GM19372 (cell line): ENCODE data around the gene SLC22A14.
"Not testable (repeated sequence)": the region's sequence is repeated elsewhere in the genome, so short reads cannot be mapped to it uniquely, and the experiment has no call there.

Source experiments
- ATAC-seq: cut with Tn5 transposase; IDR thresholded peaks from one replicate; pipeline ENCODE4 v1.9.1; 2021; ENCODE audit warnings: mild to moderate bottlenecking, low read depth, moderate library complexity; ENCODE audit not compliant: unreplicated experiment

The SLC22A14 gene

DNA sequence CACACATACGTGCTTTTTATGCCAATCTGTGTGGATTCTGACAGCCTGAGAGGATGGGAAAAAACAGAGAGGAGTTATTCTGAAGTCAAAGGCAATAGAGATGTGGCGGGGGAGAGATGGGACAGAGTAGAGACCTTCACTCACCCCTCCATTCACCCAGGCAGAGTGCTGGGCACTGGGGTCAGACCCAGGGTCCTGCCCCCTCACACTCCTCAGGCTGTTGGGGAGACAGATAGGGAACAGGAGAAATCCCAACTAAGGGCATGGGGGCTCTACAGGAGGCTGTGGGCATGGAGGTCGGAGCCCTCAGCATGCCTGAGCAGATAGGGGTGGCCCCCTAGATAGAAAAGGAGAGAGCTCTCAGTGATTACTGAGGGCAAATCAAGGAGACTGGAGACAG, 30.3 kb downstream of the SLC22A14 start:
- ATAC-seq = no peak

DNA sequence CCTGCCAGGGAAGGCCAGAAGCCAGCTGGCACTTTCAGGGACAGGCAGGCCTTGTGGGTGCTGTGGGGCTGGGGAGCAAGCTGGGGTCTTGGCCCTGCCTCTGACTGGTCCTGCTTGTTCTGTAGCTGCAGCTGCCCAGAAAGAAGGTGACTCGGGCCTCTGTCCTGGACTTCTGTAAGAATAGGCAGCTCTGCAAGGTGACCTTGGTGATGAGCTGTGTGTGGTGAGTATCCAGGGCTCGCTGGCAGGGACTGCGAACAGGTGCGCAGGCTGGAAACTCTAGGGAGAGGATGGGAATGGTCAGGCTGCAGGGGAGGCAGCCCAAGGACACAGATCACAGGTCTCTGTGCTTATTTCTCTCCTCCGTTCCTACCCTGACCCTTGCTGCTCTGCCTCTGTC, 31.2 kb downstream of the SLC22A14 start:
- no peak for ATAC-seq

DNA sequence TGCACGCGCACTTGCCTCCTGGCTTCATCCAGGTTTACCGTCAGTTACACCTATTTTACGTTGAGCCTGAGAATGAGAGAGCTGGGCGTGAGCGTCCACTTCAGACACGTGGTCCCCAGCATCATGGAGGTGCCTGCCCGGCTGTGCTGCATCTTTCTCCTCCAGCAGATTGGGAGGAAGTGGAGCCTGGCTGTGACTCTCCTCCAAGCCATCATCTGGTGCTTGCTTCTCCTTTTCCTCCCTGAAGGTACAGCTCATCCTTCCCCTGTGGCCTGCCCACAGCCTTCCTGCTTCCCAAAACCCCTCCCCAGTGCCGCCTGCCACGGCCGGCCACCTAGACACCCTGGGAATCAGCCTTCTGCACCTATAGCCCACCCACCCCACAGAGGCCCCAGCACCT, 31.6 kb downstream of the SLC22A14 start:
- ATAC-seq = no peak

DNA sequence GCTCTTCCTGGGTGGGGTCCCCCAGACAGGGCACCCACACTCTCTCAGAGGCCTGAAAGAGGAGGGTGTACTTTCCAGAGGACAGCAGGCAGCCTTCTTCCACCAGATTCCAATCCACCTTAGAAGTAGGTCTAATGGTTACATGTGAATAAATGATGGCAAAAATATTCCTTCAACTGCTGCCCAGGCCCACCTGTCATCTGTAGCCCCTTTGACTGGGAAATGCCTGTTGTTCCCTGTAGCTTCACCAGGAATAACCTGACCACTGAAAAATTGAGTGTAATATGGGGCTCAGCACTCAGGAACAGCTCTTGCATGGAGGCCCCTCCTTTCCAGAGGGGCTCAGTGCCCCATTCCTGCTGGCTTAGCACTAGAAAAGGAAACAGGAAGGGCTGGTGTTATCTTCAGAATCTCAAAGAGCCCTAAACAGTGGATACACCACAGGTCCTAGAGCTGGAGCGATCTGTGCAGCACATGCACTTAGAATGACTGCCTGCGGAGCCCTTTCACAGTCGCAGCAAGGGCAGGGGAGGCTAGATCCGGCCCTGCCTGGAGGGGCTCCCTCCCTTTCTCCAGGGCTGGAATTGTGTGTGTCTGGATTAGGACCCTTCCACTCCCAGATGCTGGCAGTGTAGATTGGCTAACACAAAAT, 32.1 kb downstream of the SLC22A14 start:
- ATAC-seq = no peak

DNA sequence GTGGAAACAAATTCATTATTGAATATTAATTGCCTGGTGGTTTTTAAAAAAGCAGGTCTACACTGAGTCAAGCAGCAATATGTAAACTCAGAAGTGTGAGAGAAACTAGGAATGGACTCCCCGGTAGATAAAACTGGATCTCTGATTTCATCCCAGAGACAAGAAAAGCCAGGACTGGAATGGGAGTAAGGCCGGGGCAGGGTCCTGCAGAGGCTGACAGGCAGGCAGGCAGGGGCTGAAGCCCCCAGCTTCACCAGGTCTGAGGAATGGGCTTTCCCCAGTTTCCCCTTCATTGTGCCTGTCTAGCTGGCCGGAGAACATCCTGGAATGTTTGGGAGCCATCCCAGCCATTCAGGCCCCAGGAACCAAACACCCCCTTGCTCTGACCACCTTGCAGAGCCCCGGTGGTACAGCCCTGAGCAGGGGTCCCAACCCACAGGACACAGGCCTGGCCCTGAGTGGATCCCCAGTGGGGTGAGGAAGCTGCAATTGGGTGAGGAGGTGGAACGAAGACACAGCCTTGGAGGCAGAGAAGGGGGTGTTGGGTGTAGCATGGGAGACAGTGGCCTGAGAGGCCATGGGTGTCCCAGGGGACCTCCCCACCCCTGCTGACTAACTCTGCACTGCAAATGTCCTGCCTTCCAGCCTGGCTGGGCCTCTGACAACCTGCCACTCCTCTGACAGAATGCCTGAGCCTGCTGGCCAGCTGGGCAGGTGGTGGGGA, 32.8 kb downstream of the SLC22A14 start:
- ATAC-seq = no peak

DNA sequence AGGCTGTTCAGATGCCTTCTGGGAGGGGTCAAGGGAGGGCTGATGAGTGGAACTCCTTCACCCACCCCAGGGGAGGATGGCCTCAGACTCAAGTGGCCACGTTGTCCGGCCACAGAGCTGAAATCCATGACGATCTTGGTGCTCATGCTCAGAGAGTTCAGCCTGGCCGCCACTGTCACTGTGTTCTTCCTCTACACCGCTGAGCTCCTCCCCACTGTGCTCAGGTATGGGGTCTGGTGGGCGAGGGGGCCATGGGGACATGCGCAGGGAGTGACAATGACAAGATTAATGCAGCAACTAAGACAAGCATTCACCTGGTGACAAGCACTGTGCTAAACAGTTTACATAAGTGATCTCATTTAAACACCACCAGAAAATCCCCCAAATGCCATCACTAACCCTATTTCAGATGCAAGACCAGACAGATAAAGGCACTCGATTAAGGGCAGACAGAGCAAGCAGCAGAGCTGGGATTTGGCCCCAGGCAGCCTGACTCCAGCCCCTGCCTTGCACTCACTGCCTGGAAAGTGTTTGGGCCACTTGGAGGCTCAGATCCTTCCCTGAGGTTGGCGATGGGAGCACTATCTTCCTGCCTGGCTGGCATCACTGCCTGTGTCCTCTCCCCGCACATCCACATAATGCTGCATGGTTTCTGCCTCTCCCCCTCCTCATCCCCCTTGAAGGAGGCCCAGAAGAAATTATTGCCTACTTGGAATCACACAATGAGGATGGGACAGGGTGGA, 33.6 kb downstream of the SLC22A14 start:
- no peak for ATAC-seq

DNA sequence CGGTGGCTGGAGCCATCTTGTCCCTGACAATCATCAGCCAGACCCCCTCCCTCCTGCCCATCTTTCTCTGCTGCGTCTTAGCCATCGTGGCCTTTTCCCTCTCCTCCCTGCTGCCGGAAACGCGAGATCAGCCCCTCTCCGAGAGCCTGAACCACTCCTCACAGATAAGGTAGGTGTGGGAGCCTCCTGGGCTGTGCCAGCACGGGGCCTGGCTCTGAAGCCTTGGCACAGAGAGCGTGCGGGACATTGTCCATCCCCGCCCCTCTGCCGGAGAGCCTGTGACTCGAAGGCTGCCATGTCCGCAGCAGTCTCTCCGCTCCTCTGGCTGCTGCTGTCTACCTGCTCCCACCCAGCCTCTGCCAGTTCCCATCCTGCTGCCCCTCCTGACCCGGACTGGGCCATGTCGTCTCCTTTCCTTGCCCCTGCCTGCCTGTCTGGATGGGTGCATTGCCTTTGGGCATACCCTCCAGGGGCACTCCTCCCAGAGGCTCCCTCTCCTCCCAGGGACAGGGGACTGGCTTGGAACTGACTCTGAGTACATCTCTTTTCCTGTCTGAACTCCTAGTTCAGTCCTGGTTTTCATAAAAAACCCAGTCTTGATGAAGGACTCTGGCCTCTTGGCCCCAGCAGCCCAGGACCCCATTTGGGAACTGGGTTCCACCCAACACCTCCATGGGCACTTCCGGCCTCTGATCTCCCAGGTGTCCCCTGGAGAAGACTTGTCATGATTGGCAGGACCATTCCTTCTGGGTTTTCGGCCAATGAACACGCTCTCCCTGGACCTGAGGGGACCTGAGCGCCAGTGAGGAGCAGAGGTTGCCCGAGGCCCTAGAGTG, 34.5 kb downstream of the SLC22A14 start:
- no peak for ATAC-seq

DNA sequence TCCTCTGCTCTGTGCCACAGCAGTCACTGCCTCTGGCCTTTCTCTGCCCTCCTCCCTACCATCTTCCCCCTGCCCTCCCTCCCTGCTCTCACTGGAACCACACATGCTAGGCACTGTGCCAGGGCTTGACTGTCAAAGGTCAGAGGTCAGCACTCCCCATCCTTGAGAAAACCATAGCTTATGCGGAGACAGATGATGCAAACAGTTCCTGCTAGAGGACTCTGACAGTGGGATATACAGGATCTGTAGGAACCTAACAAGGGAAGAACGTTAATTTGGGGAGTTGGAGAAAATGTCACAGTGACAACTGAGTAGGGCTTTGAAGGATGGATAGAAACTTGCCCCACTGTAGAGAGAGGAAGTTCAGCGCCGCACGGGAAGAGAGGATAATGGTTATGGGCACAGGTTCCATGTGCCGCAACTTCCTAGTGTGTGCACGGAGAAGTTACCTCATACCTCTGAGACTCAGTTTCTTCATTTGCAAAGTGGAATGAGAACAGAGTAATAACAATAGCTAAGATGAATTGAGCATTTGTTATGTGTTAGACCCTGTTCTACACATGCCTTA, 35.2 kb downstream of the SLC22A14 start:
- no peak for ATAC-seq

DNA sequence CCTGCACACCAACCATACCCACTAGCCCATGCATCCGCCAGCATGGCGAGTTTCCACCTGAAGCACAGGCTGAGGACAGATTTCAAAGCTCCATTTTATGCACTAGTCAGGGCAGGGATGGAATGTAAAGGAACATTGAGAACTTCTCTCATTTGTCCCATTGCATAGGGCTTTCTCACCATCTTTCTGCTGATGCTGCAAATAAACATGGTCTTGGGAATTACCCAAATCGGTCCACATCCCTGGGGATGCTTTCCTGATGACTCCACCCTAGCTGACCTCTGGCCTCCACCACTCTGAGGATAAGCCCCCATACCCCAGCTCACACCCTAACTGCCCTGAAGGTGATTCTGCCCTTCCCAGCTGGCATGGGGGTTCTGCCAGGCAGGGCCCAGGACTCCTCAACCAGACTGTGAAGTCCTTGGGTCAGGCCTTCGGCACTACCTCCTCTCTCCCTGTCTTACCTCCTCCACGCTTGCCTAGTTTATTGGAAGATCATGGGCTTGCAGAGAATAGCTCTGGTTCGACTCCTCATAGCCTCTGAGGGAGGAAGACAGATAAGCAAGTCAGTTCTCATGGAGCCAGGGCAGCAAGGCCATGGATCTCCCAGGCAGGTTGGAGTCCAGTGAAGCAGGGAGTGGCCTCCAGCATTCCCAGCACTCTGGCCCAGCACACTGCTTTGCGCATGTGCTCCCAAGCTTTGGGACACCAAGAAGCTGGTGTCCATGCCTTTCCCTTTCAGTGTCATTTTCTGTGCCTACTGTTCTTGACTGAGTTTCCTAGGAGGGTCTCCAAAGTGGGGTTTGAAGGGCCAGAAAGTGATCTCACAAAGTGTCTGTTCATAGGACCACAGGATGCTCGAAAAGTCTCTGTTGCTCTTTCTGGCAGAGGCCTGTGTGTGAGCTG, 36.9 kb downstream of the SLC22A14 start:
- ATAC-seq = no peak

DNA sequence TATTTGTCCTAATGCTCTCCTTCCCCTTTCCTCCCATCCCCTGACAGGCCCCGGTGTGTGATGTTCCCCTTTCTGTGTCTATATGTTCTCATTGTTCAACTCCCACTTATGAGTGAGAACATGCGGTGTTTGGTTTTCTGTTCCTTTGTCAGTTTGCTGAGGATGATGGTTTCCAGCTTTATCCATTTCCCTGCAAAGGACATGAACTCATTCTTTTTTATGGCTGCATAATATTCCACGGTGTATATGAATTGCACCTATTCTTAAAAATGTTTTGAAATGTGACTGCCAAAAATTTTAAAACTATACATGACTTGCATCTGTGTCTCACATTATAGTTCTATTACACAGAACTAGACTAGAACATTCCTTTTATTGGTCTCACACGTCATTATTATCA, 38.5 kb downstream of the SLC22A14 start:
- ATAC-seq = not testable (repeated sequence)

DNA sequence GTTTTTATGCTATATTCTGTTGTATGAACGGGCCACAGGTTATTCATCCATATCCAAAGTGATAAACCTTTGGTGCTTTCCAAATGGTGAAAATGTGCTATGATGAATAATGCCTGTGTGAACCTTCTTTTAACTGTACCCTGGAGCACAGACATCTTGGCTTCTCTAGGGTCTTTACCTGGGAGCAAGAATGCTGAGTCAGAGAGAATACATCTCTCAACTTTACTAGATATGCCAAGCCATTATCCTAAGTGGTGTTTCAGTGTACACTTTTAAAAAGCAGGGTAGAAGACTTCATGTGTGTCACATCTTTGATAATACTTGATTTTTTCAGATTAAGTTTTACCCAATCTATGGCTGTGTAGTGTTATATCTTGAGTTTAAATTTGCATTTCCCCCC, 41.0 kb downstream of the SLC22A14 start:
- ATAC-seq = no peak

DNA sequence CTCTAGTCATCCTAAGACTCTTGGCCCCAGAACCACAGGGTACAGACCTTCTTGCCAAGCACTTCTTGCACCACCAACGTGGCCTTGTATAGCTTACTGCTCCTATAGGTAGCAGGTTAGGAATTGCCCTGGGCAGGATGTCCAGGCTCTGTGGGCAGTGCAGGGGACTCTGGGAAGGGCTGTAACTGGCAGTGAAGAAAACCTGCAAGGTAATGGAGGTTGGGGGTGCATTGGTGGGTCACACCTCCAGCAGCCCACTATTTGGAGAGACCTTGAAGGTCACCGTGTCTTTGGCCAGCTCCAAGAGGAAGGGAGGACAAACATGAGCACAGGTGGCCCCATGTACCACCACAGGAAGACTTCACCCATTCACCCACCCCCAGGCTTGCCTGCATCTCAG, 43.2 kb downstream of the SLC22A14 start:
- ATAC-seq = no peak

DNA sequence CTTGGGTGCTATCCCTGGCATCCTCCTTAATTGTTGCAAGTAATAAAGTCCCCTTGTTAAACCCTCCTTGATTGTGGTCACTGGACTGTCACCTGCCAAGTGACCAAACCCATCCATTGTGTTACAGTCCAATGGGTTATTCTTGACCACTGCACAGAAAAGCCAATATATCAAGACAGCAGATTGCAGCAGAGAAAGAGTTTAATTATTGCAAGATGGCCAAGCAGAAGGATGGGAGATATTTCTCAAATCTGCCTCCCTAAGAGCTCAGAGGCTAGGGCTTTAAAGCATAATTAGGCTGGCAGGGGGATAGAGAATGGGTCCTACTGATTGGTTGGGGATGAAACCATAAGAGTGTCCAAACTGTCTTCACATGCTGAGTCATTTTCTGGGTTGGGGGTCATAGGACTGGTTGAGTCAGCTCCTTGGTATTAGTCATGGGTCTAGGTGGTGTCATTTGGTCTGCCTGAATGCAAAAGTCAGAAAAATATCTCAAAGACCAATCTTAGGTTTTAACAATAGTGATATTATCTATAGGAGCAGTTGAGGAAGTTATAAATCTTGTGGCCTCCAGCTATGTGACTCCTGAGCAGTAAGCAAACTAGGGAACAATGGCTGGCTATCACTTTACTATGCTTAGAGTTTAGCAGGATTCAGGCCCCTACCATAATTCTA, 45.4 kb downstream of the SLC22A14 start:
- ATAC-seq = no peak

DNA sequence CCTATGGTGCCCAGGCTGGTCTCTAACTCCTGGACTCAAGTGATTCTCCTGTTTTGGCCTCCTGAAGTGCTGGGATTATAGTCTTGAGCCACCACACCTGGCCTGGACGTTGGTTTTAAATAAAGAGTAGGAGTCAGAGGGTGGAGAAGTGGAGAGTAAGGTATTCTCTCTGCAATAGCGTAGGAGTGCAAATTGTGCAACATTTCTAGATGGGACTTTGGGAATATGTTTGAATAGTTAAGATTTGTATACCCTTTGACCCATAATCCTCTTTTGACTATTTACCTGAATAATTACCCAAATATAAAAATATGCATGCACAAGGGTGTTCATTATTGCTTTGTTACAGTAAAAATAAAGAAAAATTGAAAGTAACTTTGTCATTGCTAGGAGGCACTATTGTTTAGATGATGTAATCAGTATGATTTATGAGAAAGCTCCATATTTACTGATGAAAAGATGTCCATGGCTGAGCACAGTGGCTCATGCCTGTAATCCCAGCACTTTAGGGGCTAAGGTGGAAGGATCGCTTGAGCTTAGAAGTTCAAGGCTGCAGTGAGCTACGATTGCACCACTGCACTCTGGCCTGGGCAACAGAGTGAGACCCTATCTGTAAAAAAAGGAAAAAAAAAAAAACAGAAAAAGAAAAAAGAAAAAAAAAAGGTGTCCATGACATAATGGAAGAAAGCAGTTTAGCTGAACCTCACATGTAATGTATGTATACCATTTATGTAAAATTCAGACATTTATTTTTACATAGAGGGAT, 49.3 kb downstream of the SLC22A14 start:
- no peak for ATAC-seq

DNA sequence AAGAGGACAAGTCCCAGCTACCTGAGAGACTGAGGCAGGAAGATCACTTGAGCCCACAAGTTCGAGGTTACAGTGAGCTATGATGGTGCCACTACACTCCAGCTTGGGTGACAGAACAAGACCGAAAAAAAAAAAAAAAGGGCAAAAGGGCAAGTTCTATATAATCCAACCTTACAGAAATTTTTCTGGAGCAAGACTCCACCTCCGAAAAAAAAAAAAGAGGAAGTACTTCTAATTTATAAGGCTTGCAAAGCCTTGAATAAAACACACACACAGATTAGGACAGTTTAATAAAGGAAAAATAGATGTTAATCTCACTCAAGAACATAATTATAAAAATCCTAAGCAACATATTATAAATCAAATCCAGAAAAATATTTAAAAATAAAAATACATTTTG, 50.1 kb downstream of the SLC22A14 start:
- no peak for ATAC-seq

DNA sequence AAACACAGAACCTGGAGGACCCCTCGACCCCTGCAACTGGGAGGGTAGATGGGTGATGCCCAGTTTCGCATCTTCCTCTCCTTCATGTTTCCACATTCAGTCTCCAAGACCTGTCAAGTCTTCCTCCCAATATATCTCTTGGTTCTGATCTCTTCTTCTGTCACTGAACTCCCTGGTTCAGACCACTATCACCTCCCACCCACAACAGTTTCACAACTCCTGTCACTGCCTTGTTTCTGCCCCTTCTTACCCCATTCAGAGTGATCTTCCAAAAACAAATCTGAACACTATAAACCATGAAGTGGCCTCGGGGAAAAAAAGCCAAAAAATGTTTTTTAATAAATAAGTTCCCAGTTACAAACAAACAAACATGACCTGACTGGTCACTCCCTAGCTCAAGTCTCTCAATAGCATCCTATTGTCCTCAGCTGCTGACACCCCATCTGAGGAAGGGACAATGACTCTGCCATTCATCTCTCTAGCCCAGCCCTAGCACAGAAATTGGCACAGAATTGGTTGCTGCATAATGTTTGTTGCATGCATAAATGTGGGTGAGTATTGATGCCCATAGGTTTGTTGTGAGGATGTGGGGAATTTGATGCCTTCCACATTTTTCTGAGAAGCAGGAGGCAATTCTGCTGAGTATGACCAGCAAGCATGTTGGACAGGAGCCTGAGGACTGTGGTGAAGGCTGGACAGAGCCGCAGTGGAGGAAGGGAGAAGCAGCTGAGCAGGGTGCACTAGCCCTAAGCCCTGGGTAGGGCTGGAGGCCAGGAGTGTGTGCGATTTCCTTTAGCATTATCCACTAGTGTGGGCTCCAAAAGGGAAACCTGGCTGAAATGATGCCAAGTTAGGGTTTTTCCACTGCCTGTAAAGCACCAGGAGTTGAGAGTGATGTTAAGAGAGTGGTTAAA, 52.3 kb downstream of the SLC22A14 start:
- no peak for ATAC-seq

DNA sequence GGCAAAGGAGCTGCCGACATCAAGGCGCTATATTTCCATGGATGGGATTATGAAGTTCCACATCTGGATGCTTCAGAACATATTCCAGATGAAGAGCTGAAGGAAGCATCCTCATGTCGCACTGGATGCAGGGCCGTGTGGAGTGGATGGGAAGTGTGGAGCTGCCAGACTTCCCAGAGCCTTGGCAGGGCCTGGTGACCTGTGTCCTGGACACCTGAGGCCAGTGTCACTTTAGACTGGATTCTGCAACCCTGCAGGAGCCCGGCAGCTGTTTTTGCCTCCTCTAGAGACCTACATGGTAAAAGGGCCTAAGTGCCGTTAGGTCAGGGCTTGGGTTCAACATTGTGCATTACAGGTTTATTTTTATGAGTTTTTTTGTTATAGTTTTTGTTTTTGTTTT, 53.2 kb downstream of the SLC22A14 start:
- no peak for ATAC-seq
